ENCODE data around the gene CASKIN2. TPM values are rescaled to one million over a fixed set of nuclear protein-coding genes. Genes with fewer than 3 reads are reported as not detected.

Gene CASKIN2
- total and polyA plus RNA-seq, 2 of the 4 experiments (the other 2 are of a cell fraction), result 2.9 to 6.9 TPM

DNA sequence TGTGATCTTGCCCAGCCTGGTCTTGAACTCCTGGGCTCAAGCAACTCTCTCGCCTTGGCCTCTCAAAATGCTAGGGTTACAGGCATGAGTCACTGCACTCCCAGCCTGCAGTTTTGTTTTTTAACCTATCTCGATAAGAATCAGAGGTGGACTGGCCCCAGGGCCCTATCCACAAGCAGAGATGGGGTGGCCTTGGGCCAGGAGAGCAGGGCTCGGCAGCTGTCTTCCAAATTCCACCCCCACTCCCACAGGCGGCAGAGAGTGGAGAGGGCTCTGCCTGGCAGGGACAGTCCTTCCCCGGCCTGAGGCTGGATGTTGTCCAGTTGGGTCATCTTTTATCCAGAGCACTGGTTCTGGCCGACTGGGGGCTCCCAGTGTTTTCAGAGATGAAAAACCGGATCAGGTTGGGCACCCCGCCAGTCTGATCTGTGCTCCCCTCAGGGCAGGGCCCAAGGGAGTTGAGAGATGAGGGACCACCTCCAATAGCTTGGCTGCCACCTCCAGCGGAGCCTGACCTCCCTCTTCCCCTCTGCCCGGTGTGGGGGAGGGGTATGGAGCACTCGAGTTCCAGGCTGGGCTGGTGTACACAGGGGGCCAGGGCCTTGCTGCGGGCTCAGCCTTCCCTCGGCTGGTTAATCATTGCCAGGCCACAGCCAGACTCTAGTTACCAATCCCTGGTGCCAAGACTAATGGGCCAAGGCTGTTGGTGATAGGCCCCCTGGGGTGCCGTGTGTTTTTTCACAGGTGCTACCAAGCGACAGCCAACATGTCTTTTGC lies 41.9 kb upstream of the CASKIN2 start:
- H3K18ac ChIP-seq (ENCODE audit: low read depth, low read length), result no peak overlapping the region
- no peak overlapping the region for H4K8ac ChIP-seq (ENCODE audit: low read depth in 2 of 2, low read length in 2 of 2)
- no peak overlapping the region for H2BK120ac ChIP-seq (ENCODE audit: low read depth, low read length)
- no peak overlapping the region for H4K5ac ChIP-seq (ENCODE audit: low read depth, low read length)
- H3K27ac ChIP-seq (ENCODE audit: insufficient read depth, low read length), result no peak overlapping the region
- H2BK15ac ChIP-seq (ENCODE audit: low read depth, low read length), result no peak overlapping the region
- no peak overlapping the region for H3K4me2 ChIP-seq (ENCODE audit: low read depth, low read length)
- no peak overlapping the region for H2AFZ ChIP-seq (replicated peaks; ENCODE audit: low read length, poor library complexity)
- ChIA-PET POLR2A (ENCODE audit: unreplicated experiment) (no interaction called here), CTCF (no interaction called here)
- no peak overlapping the region for H3K4ac ChIP-seq (ENCODE audit: low read depth, low read length)
- H2BK5ac ChIP-seq (ENCODE audit: low read depth, low read length, poor library complexity, severe bottlenecking), result no peak overlapping the region
- intact Hi-C loops (cut with micrococcal nuclease), result no loop called here
- H3K9ac ChIP-seq (ENCODE audit: low read depth, low read length), result no peak overlapping the region
- BruUV-seq (replicated peaks), result no TSS peak
- H2AK5ac ChIP-seq (ENCODE audit: low read depth, low read length), result no peak overlapping the region
- no peak overlapping the region for H3K23ac ChIP-seq (ENCODE audit: low read depth, low read length)
- H4K20me1 ChIP-seq (ENCODE audit: insufficient read depth, low read length), result no peaks in the 10 kb centered on the region
- H3K9me3 ChIP-seq (ENCODE audit: control insufficient read depth, insufficient read depth, low read length), result no peaks in the 10 kb centered on the region
- no peak overlapping the region for H3K56ac ChIP-seq (ENCODE audit: extremely low read depth, insufficient read depth, low read length)
- TF ChIP-seq, protein P1, sequence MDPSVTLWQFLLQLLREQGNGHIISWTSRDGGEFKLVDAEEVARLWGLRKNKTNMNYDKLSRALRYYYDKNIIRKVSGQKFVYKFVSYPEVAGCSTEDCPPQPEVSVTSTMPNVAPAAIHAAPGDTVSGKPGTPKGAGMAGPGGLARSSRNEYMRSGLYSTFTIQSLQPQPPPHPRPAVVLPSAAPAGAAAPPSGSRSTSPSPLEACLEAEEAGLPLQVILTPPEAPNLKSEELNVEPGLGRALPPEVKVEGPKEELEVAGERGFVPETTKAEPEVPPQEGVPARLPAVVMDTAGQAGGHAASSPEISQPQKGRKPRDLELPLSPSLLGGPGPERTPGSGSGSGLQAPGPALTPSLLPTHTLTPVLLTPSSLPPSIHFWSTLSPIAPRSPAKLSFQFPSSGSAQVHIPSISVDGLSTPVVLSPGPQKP (IDR thresholded peaks at IDR 0.05; ENCODE audit: borderline replicate concordance, low read depth, low read length), result no peak
- TF ChIP-seq RFX5 (IDR thresholded peaks at IDR 0.05; ENCODE audit: low read depth, low read length) (no peak), NFE2L2 (IDR thresholded peaks at IDR 0.05; ENCODE audit: low read depth, low read length) (no peak), FOS (IDR thresholded peaks at IDR 0.05; ENCODE audit: low read depth, low read length) (no peak), MAFK (IDR thresholded peaks at IDR 0.05; ENCODE audit: low read depth, low read length) (no peak), MXI1 (IDR thresholded peaks at IDR 0.05; ENCODE audit: borderline replicate concordance, low read depth, low read length) (no peak), RAD21 (IDR thresholded peaks at IDR 0.05; ENCODE audit: low read length) (no peak), CTCF (conservative IDR thresholded peaks at IDR 0.05; ENCODE audit: low read depth, low read length) (no peak), MAZ (IDR thresholded peaks at IDR 0.05; ENCODE audit: borderline replicate concordance, low read depth, low read length) (no peak), CHD1 (IDR thresholded peaks at IDR 0.05; ENCODE audit: low read depth, low read length) (no peak), USF2 (IDR thresholded peaks at IDR 0.05; ENCODE audit: low read depth, low read length) (no peak), RCOR1 (IDR thresholded peaks at IDR 0.05; ENCODE audit: insufficient replicate concordance, low read length) (no peak), CEBPB (IDR thresholded peaks at IDR 0.05; ENCODE audit: low read depth, low read length) (no peak)
- no peak overlapping the region for H2BK20ac ChIP-seq (ENCODE audit: low read depth, low read length)
- no peaks in the 10 kb centered on the region for H3K36me3 ChIP-seq (ENCODE audit: control insufficient read depth, insufficient read depth, low read length)
- H3K79me1 ChIP-seq (ENCODE audit: low read depth in 1 of 2, low read length in 2 of 2), result no peaks in the 10 kb centered on the region
- peak; percentile 35 for ATAC-seq (ENCODE audit: low read depth)
- H3K9me1 ChIP-seq (ENCODE audit: insufficient read depth, low read length), result 0 out of 2 replicates have a peak, but pooled peaks cover 3% of the 10 kb centered on the region
- 64% methylated on average over 8 of the region's 15 CpGs; no CpG with 5 or more reads in 1 of the 2 experiments for WGBS, 2 experiments (ENCODE audit: extremely low coverage in 2 of 2, insufficient read length in 1 of 2)
- no peaks in the 10 kb centered on the region for H3K27me3 ChIP-seq (ENCODE audit: control insufficient read depth, insufficient read depth, low read length)
- no peak overlapping the region for H2AK9ac ChIP-seq (replicated peaks; ENCODE audit: low read depth, low read length, poor library complexity)
- in situ Hi-C loops (cut with MboI; ENCODE audit: low sequenced_read_pairs), result no loop called here
- no peak overlapping the region for H3K4me3 ChIP-seq (ENCODE audit: insufficient read depth, low read depth, low read length)
- peak; percentile 17 for DNase-seq
- no peak overlapping the region for H4K91ac ChIP-seq (ENCODE audit: insufficient read depth, low read depth, low read length)
- no peak overlapping the region for H3K14ac ChIP-seq (replicated peaks; ENCODE audit: low read depth, low read length)
- dilution Hi-C loops (cut with HindIII; ENCODE audit: low sequenced_read_pairs, unreplicated experiment), result no loop called here
- peaks cover 12% of the 10 kb centered on the region for H3K4me1 ChIP-seq (ENCODE audit: control insufficient read depth, insufficient read depth, low read length)

Measured in IMR-90 (cell line).